Anterior cingulate cortex (tissue), 58 donors: ENCODE data around the gene PLLP.

Experiments
- DNase-seq, 58 donors: peaks; one replicate each; lab custom pipeline; 2025; lab: John Stamatoyannopoulos, UW

Gene PLLP

DNA sequence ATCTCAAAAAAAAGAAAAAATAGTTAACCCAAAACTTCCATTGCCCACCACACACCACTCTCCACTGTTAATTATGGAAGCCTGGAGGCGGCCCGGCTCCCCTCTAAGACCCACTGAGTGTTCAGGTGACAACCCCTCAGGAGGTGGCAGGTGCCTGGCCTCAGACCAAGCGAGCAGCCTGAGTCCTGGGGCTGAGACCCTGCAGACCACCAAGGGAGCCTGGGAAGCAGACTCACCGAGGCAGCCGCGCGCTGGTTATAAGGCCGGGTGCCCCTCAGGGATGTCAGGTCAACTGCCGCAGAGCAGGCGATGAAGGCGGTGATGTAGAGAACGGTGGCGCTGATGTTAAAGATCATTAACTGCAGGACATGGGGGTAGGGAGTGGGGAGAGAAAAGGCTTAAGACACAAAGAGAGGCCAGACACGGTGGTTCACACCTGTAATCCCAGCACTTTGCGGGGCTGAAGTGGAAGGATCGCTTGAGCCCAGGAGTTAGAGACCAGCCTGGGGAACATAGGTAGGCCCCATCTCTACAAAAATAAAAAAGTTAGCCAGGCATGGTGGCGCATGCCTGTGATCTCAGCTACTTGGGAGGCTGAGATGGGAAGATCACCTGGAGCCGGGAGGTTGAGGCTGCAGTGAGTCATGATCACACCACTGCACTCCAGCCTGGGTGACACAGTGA, 26.1 kb downstream of the PLLP start:
- DNase-seq: no peak

GRCh38 chr16:57257455-57258070, 26.9 kb downstream of the PLLP start:
- DNase-seq: no peak

DNA sequence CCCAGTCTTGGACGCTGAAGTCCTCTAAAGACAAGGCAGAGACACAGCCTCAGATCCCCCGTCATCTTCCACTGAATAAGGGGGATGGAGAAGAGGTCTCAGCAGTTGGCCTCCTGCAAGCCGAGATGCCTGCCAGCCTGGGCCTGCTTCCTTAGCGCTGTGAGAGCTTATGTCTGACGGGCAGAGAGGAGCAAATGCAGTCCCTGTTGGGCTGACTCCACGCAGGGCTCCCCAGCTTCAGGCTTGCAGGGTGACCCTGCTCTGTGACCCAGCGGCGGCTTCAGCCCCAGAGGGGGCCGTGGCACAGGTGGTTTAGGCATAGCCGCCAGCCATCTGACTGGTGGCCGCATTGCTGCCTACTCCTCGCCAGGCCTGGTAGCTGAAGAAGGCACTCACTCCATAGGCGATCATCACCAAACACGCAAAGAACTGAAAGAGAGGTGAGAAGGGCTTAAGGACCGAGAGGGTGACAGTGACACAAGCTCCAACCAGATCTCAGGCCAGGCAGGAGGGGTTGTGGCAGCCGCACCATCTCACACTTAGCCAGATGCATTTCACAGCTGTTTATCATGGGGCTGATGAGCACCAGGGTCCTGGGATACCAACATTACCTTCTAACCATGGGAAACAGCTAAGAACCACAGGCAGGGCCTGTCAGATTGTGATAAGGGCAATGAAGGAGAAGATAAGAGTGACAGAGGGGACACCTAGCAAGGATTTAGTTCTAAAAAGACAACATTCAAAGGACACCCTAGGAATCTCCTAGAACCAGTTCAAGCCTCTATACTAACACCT, 27.7 kb downstream of the PLLP start:
- DNase-seq: no peak

DNA sequence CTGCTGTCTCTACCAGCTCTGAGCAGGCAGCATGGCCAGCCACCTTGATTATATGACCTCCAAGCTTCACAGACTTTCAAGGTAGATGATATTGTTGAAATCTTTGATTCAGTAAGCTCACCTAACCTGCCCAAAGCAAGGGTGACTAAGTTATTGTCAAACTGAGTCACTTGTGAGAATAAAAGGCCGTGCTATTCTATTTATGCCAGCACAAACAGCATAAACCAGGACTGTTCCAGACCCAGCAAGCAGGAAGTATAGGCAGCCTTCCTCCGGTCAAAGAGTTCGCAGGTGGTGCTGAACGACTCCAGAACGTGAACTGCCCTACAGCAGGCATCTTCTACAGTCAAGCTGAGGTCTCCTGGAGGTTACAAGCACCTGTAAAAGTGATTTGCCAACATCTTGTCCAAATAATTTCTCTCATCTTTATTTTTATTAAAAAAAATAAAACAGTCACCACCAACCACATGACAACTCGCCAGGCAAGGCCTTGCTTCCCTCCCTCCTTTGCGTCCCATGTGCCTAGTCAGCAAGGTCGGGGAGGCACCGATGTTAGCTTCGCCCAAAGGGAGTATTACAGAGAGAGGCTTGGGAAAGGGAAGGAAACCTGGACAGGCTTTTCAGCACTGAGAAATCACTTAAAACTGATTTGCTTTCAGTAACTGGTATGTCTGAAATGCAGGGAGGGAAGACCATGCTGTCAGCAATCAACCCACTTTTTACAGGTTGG, 28.6 kb downstream of the PLLP start:
- no peak for DNase-seq

GRCh38 chr16:57253466-57253865, 31.0 kb downstream of the PLLP start:
- no peak for DNase-seq

GRCh38 chr16:57252148-57252721, 32.2 kb downstream of the PLLP start:
- DNase-seq: no peak

DNA sequence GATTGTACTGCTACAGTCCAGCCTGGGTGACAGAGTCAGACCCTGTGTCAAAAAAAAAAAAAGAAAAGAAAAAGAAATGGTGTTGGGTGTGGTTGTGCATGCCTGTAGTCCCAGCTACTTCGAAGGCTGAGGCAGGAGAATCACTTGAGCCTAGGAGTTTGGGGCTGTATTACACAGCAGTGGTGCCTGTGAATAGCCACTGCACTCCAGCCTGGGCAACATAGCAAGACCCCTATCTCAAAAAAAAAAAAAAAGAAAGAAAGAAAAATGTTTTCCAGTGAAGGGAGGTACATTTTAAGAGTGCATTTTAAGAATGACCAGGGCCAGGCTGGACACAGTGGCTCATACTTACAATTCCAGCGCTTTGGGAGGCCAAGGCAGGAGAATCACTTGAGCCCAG, 33.1 kb downstream of the PLLP start:
- DNase-seq: no peak

- DNase-seq: peak in 6 of 58 donors; percentile 40 to 68 (median 52)
Observed at GRCh38 chr16:57245472-57246113, 38.9 kb downstream of the PLLP start.

- peak; percentile 71 to 99 (median 97) for DNase-seq
Observed at GRCh38 chr16:57244767-57245471, 39.6 kb downstream of the PLLP start, which contains the start of gene ARL2BP. Gene ARL2BP, plus strand, starts transcription at chr16:57245259. Its CDS starts 109 bp downstream, at chr16:57245368.

- no peak for DNase-seq
Observed at GRCh38 chr16:57244463-57244766, 40.1 kb downstream of the PLLP start.

GRCh38 chr16:57242650-57243049, 41.8 kb downstream of the PLLP start:
- DNase-seq: no peak

GRCh38 chr16:57240851-57241250, 43.6 kb downstream of the PLLP start:
- no peak for DNase-seq

DNA sequence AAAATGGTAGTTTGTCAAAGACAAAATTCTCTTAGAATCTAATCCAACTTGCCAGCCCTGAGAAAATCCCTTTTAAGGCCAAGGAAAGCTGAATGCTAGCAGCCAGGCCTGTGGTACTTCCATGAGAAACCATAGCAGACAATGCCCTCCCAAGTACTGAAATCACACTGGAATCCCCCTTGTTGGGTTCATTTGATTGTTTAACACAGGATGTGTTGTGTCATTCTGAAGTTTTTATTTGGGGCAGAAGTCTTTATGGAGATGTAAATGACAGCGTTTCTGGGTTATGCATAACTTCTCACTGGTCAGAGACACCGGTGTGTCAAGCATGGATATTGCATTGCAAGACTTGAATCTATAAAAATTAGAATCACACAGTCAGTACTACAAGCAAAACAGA, 45.4 kb downstream of the PLLP start:
- no peak for DNase-seq

DNA sequence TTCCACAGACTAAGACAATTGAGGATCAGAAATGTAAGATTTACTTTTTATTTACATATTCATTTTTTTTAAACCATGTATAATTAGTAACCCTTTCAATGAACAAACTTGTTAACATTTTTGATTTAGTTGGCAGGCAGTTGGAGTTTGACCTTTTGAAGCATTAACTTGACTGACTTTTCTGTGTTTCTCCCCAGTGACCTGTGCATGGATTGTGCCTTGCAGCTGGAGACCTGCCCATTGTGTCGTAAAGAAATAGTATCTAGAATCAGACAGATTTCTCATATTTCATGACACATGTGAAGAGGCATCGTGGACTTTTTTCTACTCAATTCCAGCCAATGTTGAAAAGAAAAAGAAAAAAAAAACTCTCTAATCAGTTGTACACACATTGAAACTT, 45.8 kb downstream of the PLLP start:
- DNase-seq: no peak

GRCh38 chr16:57236022-57236350, 48.5 kb downstream of the PLLP start:
- no peak for DNase-seq

GRCh38 chr16:57235128-57236021, 49.1 kb downstream of the PLLP start:
- no peak for DNase-seq

DNA sequence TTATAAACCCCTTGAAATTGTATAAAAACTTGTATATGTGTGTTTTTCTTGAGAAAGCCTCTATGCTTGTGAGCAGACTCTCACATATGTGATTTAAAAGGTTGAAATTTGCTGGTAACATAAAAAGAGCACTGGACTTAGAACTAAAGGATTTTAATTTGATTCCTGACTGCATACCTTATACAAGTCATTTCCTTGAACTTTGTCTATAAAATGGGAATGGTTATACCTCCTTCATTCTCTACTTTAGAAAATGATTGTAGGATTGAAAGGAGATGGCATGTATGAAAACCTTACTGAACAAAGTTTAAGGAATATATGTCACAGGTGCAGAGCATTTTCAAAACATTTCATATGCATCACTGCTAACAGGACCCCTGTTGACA, 49.8 kb downstream of the PLLP start:
- no peak for DNase-seq

DNA sequence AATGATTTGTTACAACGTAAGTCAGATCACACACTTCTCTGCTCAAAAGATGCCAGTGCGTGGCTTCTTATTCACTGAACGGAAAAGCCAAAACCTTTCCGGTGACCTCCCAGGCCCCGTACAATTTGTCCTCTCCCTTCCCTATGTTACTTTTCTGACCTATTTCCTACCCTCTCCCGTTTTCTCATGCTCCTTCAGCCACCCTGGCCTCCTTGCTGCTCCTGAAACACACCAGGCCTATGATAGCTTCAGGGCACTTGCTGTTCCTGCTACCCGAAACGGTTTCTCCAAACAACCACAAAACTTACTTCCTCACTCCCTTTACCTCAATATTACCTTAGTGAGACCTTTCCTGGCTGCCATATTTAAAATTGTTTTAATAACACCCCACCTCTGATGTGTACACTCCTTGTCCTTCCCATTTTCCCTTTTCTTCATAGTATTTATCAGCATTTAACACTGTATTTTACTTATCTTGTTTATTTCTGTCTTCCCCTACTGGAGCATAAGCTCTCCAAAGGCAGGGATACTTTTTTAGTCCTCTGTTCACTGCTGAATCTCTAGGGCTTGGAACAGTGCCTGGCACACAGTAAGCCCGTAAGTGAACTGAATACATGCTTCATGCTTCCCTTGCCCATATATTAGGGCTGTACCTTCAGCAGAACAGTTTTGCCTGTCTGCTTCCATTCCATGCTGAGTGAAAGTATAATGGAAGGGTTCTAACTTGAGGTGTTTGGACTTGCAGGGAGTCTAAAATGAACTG, 50.3 kb downstream of the PLLP start:
- no peak for DNase-seq
